Measurements from ENCODE around the gene SBK3. TPM values are rescaled to one million over a fixed set of nuclear protein-coding genes. Genes with fewer than 3 reads are reported as not detected.

SBK3 gene
- polyA plus RNA-seq, 1 of the 3 experiments (the other 2 are of a cell fraction): 0.03 TPM

GRCh38 chr19:55493052-55493644 lies 52.2 kb downstream of the SBK3 start:
- Histone ChIP-seq H4K20me1 (ENCODE audit: insufficient read depth) (no peaks in the 10 kb centered on the region), H3K79me2 (ENCODE audit: insufficient read depth) (no peaks in the 10 kb centered on the region), H3K27me3 (ENCODE audit: insufficient read depth) (no peaks in the 10 kb centered on the region), H3K9ac (no peak overlapping the region), H3K9me2 (no peaks in the 10 kb centered on the region), H2AFZ (ENCODE audit: low read depth) (peak overlapping the region; percentile 23; the same call in 1 of the 2 replicates), H3K27ac (ENCODE audit: low read depth in 2 of 2, low read length in 1 of 2) (peak overlapping the region in 1 of 2 experiments; percentile 25; a peak in 1 of 4 replicates), H3K4me3 (ENCODE audit: low read depth in 2 of 2, low read length in 1 of 2) (no peak overlapping the region), H3K4me1 (ENCODE audit: control insufficient read depth in 1 of 2, insufficient read depth in 2 of 2, low read depth in 1 of 2, low read length in 1 of 2) (peaks cover 0 to 39% of the 10 kb centered on the region in 2 experiments; a peak in 1 of 4 replicates), H3F3A (replicated peaks; ENCODE audit: insufficient read depth) (peaks cover 10% of the 10 kb centered on the region), H3K9me3 (no peaks in the 10 kb centered on the region), H3K4me2 (peak overlapping the region; percentile 34; the same call in 1 of the 2 replicates), H3K36me3 (replicated peaks in 1 of 2; ENCODE audit: control insufficient read depth in 1 of 2, insufficient read depth in 2 of 2, low read length in 1 of 2) (no peaks in the 10 kb centered on the region)
- TF ChIP-seq TAF1 (IDR thresholded peaks at IDR 0.05; ENCODE audit: borderline replicate concordance, low read depth, low read length) (no peak), FOSL2 (IDR thresholded peaks at IDR 0.05; ENCODE audit: borderline replicate concordance, low read depth) (no peak), NFIC (IDR thresholded peaks at IDR 0.05; ENCODE audit: borderline replicate concordance) (no peak), FOXM1 (IDR thresholded peaks at IDR 0.05; ENCODE audit: low read depth) (no peak), PBX3 (IDR thresholded peaks at IDR 0.05) (no peak), NRF1 (IDR thresholded peaks at IDR 0.05; ENCODE audit: low read depth, low read length) (no peak), GABPA (IDR thresholded peaks at IDR 0.05; ENCODE audit: low read depth) (no peak), YY1 (IDR thresholded peaks at IDR 0.05; ENCODE audit: low read depth) (no peak), CTCF (IDR thresholded peaks at IDR 0.05) (no peak), SIN3A (IDR thresholded peaks at IDR 0.05; ENCODE audit: borderline replicate concordance, low read depth, low read length) (no peak), USF1 (IDR thresholded peaks at IDR 0.05; ENCODE audit: borderline replicate concordance, low read depth) (no peak), MXI1 (IDR thresholded peaks at IDR 0.05; ENCODE audit: low read depth, low read length) (no peak)
- WGBS (ENCODE audit: low lambda C conversion rate): 69% methylated on average over 17 of the region's 18 CpGs
- no peak for DNase-seq
- ChIA-PET CTCF (interaction anchor here (6.3 to 15.1 kb wide), 2 partner anchors 12 to 25 kb away, joined by 31 to 162 read pairs; no protein-coding TSS in a partner anchor), POLR2A (interaction anchor here (0.7 to 1.1 kb wide), 2 partner anchors 16 to 17 kb away, joined by 3 read pairs; no protein-coding TSS in a partner anchor)
